ELR (cell line): ENCODE measurements around the gene GGT5.
A peak's percentile ranks its signal among the peaks of the same experiment; 100 is the strongest.

Source experiments
- DNase-seq: peaks from one replicate; pipeline ENCODE4 v3.0.0-alpha.2; 2015; ENCODE audit warnings: low read depth

GGT5 gene

GRCh38 chr22:24181996-24182899 lies 62.6 kb downstream of the GGT5 start:
- no peak for DNase-seq

GRCh38 chr22:24181088-24181995 lies 63.5 kb downstream of the GGT5 start, which contains the start of gene SUSD2:
Gene SUSD2 (plus strand): TSS chr22:24181487. CDS start chr22:24181520, 33 bp downstream.
- DNase-seq, result no peak

GRCh38 chr22:24180316-24181087 lies 64.4 kb downstream of the GGT5 start:
- DNase-seq, result no peak

- no peak for DNase-seq
Observed at GRCh38 chr22:24179478-24180210, 65.2 kb downstream of the GGT5 start.

- peak; percentile 28 for DNase-seq
Observed at GRCh38 chr22:24178502-24179440, 66.1 kb downstream of the GGT5 start.

- DNase-seq, result no peak
Observed at GRCh38 chr22:24178021-24178431, 66.9 kb downstream of the GGT5 start.

GRCh38 chr22:24177456-24177855 lies 67.4 kb downstream of the GGT5 start:
- DNase-seq, result no peak

- no peak for DNase-seq
Observed at GRCh38 chr22:24177045-24177444, 67.8 kb downstream of the GGT5 start.

- no peak for DNase-seq
Observed at GRCh38 chr22:24176630-24177029, 68.3 kb downstream of the GGT5 start.

- no peak for DNase-seq
Observed at GRCh38 chr22:24176040-24176439, 68.8 kb downstream of the GGT5 start.

GRCh38 chr22:24175160-24175808 lies 69.6 kb downstream of the GGT5 start:
- peak; percentile 84 for DNase-seq

GRCh38 chr22:24171822-24172221 lies 73.1 kb downstream of the GGT5 start:
- DNase-seq, result no peak

- no peak for DNase-seq
Observed at GRCh38 chr22:24170632-24171031, 74.2 kb downstream of the GGT5 start.

GRCh38 chr22:24170188-24170587 lies 74.7 kb downstream of the GGT5 start:
- no peak for DNase-seq
